Epithelial cell of proximal tubule (primary cell): ENCODE results near the gene CST1. TPM values are rescaled to one million over a fixed set of nuclear protein-coding genes. Genes with fewer than 3 reads are reported as not detected.
"Not testable (repeated sequence)": the region's sequence is repeated elsewhere in the genome, so short reads cannot be mapped to it uniquely, and the experiment has no call there.

Experiments used
- DNase-seq: peaks from one replicate; pipeline ENCODE4 v3.0.0-alpha.2; 2011; ENCODE audit warnings: low read depth
- H3K4me3 ChIP-seq: 2 replicates; pipeline ENCODE4 v1.5.1; 2011; ENCODE audit warnings: low read depth, mild to moderate bottlenecking, low read length
- CTCF ChIP-seq: conservative IDR thresholded peaks from 2 replicates; pipeline ENCODE4 v1.5.1; 2012; ENCODE audit warnings: low read depth, mild to moderate bottlenecking, low read length
- total RNA-seq: library from RNA; depleted of rRNA; stranded (reverse); fragments of >200 nt; gene quantifications from 2 replicates; pipeline ENCODE4 v1.2.3, GENCODE V29; 2015

Gene CST1
- total RNA-seq, 1 donor from 2014 or later, result not detected

DNA sequence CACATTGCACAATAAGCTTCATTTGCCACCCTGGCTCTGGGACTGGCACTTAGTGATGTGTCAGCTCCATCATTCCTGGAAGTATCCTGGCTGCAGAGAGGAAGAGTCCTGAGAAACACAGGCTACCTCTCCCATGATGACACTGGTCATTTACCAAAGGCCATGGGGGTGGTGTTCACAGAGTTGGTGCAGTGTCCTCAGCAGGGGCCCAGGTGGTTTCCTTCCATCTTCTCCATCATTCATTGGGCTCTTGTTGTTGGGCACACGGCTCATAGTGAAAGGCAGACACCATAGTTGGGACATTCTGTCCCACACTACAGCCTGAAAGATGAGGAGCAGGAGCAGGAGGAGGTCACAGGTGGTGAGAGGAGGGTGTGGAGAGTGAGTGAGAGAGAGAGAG, 15.8 kb upstream of the CST1 start:
- TF ChIP-seq CTCF, result no peak
- no peak overlapping the region for H3K4me3 ChIP-seq
- no peak for DNase-seq

GRCh38 chr20:23765578-23765977, 14.8 kb upstream of the CST1 start:
- TF ChIP-seq CTCF, result no peak
- no peak overlapping the region for H3K4me3 ChIP-seq
- DNase-seq, result no peak

DNA sequence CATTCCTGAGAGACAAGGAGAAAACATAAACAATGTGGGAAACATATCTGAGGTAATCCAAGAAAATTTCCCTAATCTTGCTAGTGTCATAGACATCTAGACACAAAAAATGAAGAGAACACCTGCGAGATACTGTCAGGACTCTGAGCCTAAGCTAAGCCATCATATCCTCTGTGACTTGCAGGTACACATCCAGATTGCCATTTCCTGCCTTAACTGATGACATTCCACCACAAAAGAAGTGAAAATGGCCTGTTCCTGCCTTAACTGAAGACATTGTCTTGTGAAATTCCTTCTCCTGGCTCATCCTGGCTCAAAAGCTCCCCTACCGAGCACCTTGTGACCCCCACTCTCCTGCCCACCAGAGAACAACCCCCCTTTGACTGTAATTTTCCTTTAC, 13.9 kb upstream of the CST1 start:
- H3K4me3 ChIP-seq, DNase-seq: not testable (repeated sequence)

- H3K4me3 ChIP-seq, result no peak overlapping the region
- no peak for DNase-seq
- TF ChIP-seq CTCF, result no peak
These were observed 12.6 kb upstream of the CST1 start for GRCh38 chr20:23763345-23763744.

- H3K4me3 ChIP-seq, result no peak overlapping the region
- no peak for TF ChIP-seq CTCF
- DNase-seq, result no peak
These were observed 8.7 kb upstream of the CST1 start for GRCh38 chr20:23759306-23759940.

DNA sequence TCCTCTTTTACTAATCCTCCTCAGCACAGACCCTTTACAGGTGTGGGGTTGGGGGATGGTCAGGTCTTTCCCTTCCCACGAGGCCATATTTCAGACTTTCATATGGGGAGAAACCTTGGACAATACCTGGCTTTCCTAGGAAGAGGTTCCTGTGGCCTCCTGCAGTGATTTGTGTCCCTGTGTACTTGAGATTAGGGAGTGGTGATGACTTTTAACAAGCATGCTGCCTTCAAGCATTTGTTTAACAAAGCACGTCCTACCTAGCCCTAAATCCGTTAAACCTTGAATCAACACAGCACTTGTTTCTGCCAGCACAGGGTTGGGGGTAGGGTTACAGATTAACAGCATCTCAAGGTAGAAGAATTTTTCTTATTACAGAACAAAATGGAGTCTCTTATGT, 6.1 kb upstream of the CST1 start:
- DNase-seq, H3K4me3 ChIP-seq: not testable (repeated sequence)

GRCh38 chr20:23755131-23755611, 4.4 kb upstream of the CST1 start:
- DNase-seq, H3K4me3 ChIP-seq: not testable (repeated sequence)

- TF ChIP-seq CTCF, result no peak
- DNase-seq, result no peak
- no peak overlapping the region for H3K4me3 ChIP-seq
These were observed 4.0 kb upstream of the CST1 start for GRCh38 chr20:23754731-23755130.

DNA sequence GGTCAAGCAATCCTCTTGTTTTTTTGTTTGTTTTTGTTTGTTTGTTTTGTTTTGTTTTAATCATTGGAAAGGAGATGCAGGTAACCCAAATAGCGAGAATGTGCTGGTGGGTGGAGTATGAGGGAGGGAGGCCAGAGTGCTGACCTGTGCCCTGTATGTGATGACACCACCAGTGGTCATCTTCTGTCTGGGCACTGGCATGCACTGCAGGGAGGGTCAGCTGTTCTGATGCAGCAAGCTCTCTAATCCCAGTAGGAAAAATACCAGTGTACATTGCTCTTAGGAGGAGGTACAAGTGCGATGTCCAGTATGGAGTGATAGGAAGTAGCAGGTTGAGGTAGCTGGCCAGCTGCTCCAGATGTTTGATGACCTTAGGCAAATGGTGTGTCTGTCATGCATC, 2.9 kb upstream of the CST1 start:
- no peak overlapping the region for H3K4me3 ChIP-seq
- no peak for DNase-seq
- TF ChIP-seq CTCF, result no peak
